ENCODE results near the gene LMNA.
"Not testable (repeated sequence)": the region's sequence is repeated elsewhere in the genome, so short reads cannot be mapped to it uniquely, and the experiment has no call there.

DNA sequence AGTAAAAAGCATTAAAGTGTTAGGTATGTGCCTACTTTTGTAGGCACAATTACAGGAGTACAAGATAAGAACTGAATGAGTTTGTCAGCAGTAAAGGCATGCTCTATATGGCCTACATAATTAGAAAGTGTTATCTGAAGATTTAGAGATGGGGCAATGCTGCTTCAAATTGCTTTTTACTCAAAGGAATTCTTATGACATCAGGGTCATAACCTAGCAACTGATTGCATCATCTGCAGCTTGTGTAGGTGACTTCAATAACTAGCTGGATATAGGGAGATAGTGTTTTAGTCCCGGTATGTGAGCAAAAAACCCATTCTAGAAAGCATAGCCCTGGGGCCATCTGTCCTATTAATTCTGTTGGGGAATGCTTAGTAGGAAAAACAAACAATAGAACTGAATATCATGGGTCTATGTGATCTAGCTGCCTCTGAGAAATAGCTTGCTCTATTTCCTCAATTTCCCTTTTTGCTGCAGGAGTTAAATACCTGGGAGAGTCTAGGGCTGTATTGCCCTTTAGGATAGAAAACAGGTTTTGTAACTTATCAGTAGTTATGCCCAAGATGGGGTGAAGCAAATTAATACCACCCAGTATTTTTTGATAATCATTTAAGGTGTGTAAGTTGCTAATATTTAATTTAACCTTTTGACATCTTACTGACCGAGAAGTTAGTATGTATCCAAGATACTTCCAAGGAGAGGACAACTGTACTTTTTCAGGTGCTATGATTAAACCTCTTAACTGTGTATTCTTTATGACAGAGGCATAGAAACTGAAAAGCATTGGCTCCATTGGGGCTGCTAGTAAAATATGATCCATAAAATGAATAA is 72.1 kb downstream of the LMNA start:
- TF ChIP-seq, protein P1, sequence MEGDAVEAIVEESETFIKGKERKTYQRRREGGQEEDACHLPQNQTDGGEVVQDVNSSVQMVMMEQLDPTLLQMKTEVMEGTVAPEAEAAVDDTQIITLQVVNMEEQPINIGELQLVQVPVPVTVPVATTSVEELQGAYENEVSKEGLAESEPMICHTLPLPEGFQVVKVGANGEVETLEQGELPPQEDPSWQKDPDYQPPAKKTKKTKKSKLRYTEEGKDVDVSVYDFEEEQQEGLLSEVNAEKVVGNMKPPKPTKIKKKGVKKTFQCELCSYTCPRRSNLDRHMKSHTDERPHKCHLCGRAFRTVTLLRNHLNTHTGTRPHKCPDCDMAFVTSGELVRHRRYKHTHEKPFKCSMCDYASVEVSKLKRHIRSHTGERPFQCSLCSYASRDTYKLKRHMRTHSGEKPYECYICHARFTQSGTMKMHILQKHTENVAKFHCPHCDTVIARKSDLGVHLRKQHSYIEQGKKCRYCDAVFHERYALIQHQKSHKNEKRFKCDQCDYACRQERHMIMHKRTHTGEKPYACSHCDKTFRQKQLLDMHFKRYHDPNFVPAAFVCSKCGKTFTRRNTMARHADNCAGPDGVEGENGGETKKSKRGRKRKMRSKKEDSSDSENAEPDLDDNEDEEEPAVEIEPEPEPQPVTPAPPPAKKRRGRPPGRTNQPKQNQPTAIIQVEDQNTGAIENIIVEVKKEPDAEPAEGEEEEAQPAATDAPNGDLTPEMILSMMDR (conservative IDR thresholded peaks at IDR 0.05 in 1 of 2, IDR thresholded peaks at IDR 0.05 in 1 of 2; ENCODE audit: extremely low read depth in 1 of 2, insufficient read depth in 1 of 2, low read depth in 1 of 2, low read length in 2 of 2): not testable (repeated sequence)
- not testable (repeated sequence) for TF ChIP-seq EZH2 (IDR thresholded peaks at IDR 0.05; ENCODE audit: borderline replicate concordance, low read length)

Measured in mammary epithelial cell (primary cell).